ENCODE measurements around the gene NIPAL4.

NIPAL4 gene

GRCh38 chr5:157455057-157455456 is 5.0 kb upstream of the NIPAL4 start:
- H3K4me3 ChIP-seq (ENCODE audit: low read depth, low read length): no peak overlapping the region
- H3K9me3 ChIP-seq (ENCODE audit: control insufficient read depth, insufficient read depth, low read depth, low read length): no peaks in the 10 kb centered on the region
- CTCF ChIA-PET: interaction anchor here (1.2 kb wide), 1 partner anchor 23 kb away, joined by 3 read pairs; no protein-coding TSS in a partner anchor
- POLR2A ChIA-PET: no interaction called here
- H3K27ac ChIP-seq (ENCODE audit: extremely low read depth, low read depth, low read length): no peak overlapping the region
- TF ChIP-seq ZBTB6 (tag by site-specific recombination; IDR thresholded peaks at IDR 0.05) (no peak), ZNF140 (tag by site-specific recombination; IDR thresholded peaks at IDR 0.05) (no peak), MYNN (tag by site-specific recombination; IDR thresholded peaks at IDR 0.05; ENCODE audit: borderline replicate concordance) (no peak), PBX3 (CRISPR knock-in tag; IDR thresholded peaks at IDR 0.05) (no peak), ZSCAN16 (tag by site-specific recombination; IDR thresholded peaks at IDR 0.05) (no peak), ZNF510 (tag by site-specific recombination; IDR thresholded peaks at IDR 0.05; ENCODE audit: insufficient replicate concordance) (no peak), ZNF548 (tag by site-specific recombination; IDR thresholded peaks at IDR 0.05) (no peak), KLF8 (tag by site-specific recombination; IDR thresholded peaks at IDR 0.05) (no peak), CTCF (tag by site-specific recombination; IDR thresholded peaks at IDR 0.05) (no peak), ZNF704 (tag by site-specific recombination; IDR thresholded peaks at IDR 0.05) (no peak), PRDM1 (tag by site-specific recombination; IDR thresholded peaks at IDR 0.05) (no peak), ZNF843 (tag by site-specific recombination; IDR thresholded peaks at IDR 0.05) (no peak), ZNF302 (tag by site-specific recombination; IDR thresholded peaks at IDR 0.05; ENCODE audit: low read depth) (no peak), ZNF621 (tag by site-specific recombination; IDR thresholded peaks at IDR 0.05) (no peak), ZNF776 (tag by site-specific recombination; IDR thresholded peaks at IDR 0.05; ENCODE audit: borderline replicate concordance) (no peak), ZNF18 (tag by site-specific recombination; IDR thresholded peaks at IDR 0.05) (no peak), ZNF132 (tag by site-specific recombination; IDR thresholded peaks at IDR 0.05; ENCODE audit: borderline replicate concordance) (no peak), ZNF518A (tag by site-specific recombination; conservative IDR thresholded peaks at IDR 0.05; ENCODE audit: low read depth) (no peak), ZBTB7A (tag by site-specific recombination; IDR thresholded peaks at IDR 0.05; ENCODE audit: low read depth) (no peak)
- H3K4me1 ChIP-seq (ENCODE audit: control insufficient read depth, insufficient read depth, low read length): no peaks in the 10 kb centered on the region; the same call in 1 of the 2 replicates
- no peaks in the 10 kb centered on the region for H3K36me3 ChIP-seq (ENCODE audit: control insufficient read depth in 2 of 2, insufficient read depth in 1 of 2, low read length in 2 of 2)
